KMS-11 (cell line): ENCODE measurements around the gene UNC13B.

Experiments used
- H2AFZ ChIP-seq: fragments of 200-600 bp; sonication (generic); 2 replicates; pipeline ENCODE4 v1.6.1; 2016; ENCODE audit warnings: antibody characterized with exemption, mixed run types, low read depth
- H3K27ac ChIP-seq: fragments of 200-600 bp; sonication (generic); 2 replicates; pipeline ENCODE4 v1.6.1; 2016; ENCODE audit warnings: mild to moderate bottlenecking, mixed run types
- H3K27me3 ChIP-seq: fragments of 200-600 bp; sonication (generic); 2 replicates; pipeline ENCODE4 v1.6.1; 2017; ENCODE audit warnings: mild to moderate bottlenecking, low read depth, mixed run types, moderate library complexity; ENCODE audit not compliant: insufficient read depth
- H3K36me3 ChIP-seq: fragments of 200-600 bp; sonication (generic); 2 replicates; pipeline ENCODE4 v1.6.1; 2017; ENCODE audit warnings: mild to moderate bottlenecking, mixed run types; ENCODE audit not compliant: insufficient read depth
- H3K4me1 ChIP-seq: fragments of 200-600 bp; sonication (generic); 2 replicates; pipeline ENCODE4 v1.6.1; 2016; ENCODE audit warnings: mild to moderate bottlenecking, low read depth, mixed run types; ENCODE audit not compliant: poor library complexity, severe bottlenecking
- H3K4me2 ChIP-seq: fragments of 200-600 bp; sonication (generic); 2 replicates; pipeline ENCODE4 v1.7.0; 2016; ENCODE audit warnings: mild to moderate bottlenecking, mixed run types
- H3K4me3 ChIP-seq: fragments of 200-600 bp; sonication (generic); IDR thresholded peaks from 2 replicates; pipeline ENCODE4 v1.6.1; 2017; ENCODE audit warnings: low read depth, low read length, mixed read lengths; ENCODE audit not compliant: insufficient read depth
- H3K79me2 ChIP-seq: fragments of 200-600 bp; sonication (generic); 2 replicates; pipeline ENCODE4 v1.6.1; 2016; ENCODE audit warnings: low read depth, mixed run types; ENCODE audit not compliant: insufficient read depth
- H3K9ac ChIP-seq: fragments of 200-600 bp; sonication (generic); 2 replicates; pipeline ENCODE4 v1.6.1; 2016; ENCODE audit warnings: mild to moderate bottlenecking, mixed run types
- H4K20me1 ChIP-seq: fragments of 200-600 bp; sonication (generic); 2 replicates; pipeline ENCODE4 v1.6.1; 2016; ENCODE audit warnings: mild to moderate bottlenecking, mixed run types; ENCODE audit not compliant: insufficient read depth
- TF ChIP-seq, protein P1 (sequence below): fragments of 200-600 bp; sonication (generic); conservative IDR thresholded peaks from 2 replicates; pipeline ENCODE4 v1.6.1; 2017; ENCODE audit warnings: low read depth, mild to moderate bottlenecking, antibody characterized with exemption, low read length, moderate library complexity, mixed read lengths

The UNC13B gene

DNA sequence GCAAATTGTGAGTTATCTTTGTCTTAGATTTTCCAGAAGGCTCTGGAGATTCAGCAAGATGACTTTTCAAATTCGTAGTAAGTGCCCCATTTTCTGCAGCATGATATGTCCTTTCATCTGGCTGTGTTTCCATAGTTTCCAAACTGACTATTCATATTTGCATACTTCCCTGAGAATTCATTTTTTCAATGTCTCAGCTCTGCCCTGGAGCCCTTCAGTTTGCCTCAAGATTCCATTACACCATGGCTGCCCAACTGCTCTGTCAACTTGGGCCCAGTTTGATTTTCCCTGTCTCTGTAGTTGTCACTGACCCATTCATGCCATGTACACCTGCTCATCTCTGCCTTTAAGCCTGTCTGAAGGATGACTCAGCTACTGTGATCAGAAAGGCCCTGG is 233.9 kb downstream of the UNC13B start:
- H3K27ac ChIP-seq, result no peak overlapping the region
- H3K27me3 ChIP-seq, result no peaks in the 10 kb centered on the region
- H3K4me2 ChIP-seq, result no peak overlapping the region
- no peaks in the 10 kb centered on the region for H3K36me3 ChIP-seq
- no peak overlapping the region for H2AFZ ChIP-seq
- no peaks in the 10 kb centered on the region for H4K20me1 ChIP-seq
- H3K79me2 ChIP-seq, result no peaks in the 10 kb centered on the region
- TF ChIP-seq, protein P1, sequence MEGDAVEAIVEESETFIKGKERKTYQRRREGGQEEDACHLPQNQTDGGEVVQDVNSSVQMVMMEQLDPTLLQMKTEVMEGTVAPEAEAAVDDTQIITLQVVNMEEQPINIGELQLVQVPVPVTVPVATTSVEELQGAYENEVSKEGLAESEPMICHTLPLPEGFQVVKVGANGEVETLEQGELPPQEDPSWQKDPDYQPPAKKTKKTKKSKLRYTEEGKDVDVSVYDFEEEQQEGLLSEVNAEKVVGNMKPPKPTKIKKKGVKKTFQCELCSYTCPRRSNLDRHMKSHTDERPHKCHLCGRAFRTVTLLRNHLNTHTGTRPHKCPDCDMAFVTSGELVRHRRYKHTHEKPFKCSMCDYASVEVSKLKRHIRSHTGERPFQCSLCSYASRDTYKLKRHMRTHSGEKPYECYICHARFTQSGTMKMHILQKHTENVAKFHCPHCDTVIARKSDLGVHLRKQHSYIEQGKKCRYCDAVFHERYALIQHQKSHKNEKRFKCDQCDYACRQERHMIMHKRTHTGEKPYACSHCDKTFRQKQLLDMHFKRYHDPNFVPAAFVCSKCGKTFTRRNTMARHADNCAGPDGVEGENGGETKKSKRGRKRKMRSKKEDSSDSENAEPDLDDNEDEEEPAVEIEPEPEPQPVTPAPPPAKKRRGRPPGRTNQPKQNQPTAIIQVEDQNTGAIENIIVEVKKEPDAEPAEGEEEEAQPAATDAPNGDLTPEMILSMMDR, result no peak
- H3K9ac ChIP-seq, result no peak overlapping the region
- peaks cover 14% of the 10 kb centered on the region for H3K4me1 ChIP-seq
- H3K4me3 ChIP-seq, result no peak overlapping the region

DNA sequence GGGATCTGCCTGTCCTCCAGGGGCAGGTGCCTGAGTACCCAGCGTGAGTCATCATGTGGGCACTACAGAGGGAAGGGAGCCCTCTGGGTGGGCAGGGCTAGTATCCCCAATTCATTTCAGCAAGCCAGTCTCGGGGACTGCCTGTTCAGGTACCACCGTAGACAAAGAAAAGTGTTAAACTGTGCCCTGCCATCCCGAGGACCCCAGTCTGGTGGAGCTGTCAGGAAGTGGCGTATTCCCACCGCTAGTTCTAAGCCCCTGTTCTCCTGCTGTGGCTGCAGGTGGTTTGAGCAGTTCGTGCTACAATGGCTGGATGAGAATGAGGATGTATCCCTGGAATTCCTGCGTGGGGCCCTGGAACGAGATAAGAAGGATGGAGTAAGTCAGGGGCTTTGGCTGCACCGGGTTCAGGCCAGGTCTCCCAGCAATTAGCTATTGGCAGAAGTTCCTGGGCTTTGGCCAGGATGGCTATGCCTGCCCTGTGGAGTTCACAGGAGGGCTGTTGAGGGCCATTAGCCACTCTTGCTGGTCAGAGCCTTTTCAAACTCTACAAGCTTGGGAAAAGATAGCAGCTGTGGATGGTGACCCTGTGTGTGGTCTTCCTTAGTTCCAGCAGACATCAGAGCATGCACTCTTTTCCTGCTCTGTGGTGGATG is 234.9 kb downstream of the UNC13B start:
- H3K36me3 ChIP-seq, result no peaks in the 10 kb centered on the region
- H2AFZ ChIP-seq, result no peak overlapping the region
- H3K4me3 ChIP-seq, result no peak overlapping the region
- H3K27ac ChIP-seq, result no peak overlapping the region
- no peaks in the 10 kb centered on the region for H3K79me2 ChIP-seq
- no peaks in the 10 kb centered on the region for H3K27me3 ChIP-seq
- H3K4me2 ChIP-seq, result no peak overlapping the region
- TF ChIP-seq, protein P1, result no peak
- H3K4me1 ChIP-seq, result peaks cover 14% of the 10 kb centered on the region
- H3K9ac ChIP-seq, result no peak overlapping the region
- no peaks in the 10 kb centered on the region for H4K20me1 ChIP-seq

DNA sequence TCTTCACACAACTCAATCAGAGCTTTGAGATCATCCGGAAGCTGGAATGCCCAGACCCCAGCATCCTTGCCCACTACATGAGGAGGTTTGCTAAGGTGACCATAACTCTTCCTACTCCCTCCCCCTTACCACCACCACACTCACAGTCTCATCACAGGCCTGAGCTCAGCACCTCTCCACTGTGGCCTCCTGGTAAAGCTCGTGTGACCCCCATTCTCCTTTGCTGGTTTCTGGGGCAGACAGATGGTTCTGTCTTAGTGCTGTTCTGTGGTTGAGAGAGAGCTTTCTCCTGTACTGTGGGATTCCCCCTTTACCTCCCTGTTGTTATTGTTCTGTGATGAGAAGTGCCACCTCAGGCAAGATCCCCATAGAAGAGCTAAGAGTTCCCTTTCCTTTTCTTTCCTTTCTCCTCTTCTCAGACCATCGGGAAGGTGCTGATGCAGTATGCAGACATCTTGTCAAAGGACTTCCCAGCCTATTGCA is 235.4 kb downstream of the UNC13B start:
- TF ChIP-seq, protein P1, result no peak
- no peaks in the 10 kb centered on the region for H4K20me1 ChIP-seq
- no peak overlapping the region for H3K27ac ChIP-seq
- H3K9ac ChIP-seq, result no peak overlapping the region
- no peaks in the 10 kb centered on the region for H3K36me3 ChIP-seq
- H3K4me2 ChIP-seq, result no peak overlapping the region
- H3K79me2 ChIP-seq, result no peaks in the 10 kb centered on the region
- H2AFZ ChIP-seq, result no peak overlapping the region
- no peaks in the 10 kb centered on the region for H3K27me3 ChIP-seq
- H3K4me1 ChIP-seq, result peaks cover 14% of the 10 kb centered on the region
- no peak overlapping the region for H3K4me3 ChIP-seq

DNA sequence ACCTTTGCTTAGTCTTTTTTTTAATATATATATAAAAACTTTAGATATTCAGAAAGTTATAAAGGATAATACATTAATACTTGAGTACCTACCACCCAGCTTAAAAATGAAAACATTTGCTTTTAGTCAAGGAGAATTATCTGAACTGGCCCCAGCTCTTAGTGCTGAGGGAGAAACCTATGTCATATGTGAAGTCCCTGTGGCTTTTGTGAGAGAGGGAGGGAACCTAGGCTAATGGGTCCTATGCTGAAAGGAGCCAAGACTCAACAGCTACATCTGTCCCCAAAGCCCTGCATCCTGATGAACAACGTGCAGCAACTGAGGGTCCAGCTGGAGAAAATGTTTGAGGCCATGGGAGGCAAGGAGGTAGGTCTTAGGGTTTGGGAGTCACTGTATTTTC is 236.1 kb downstream of the UNC13B start:
- H3K79me2 ChIP-seq, result no peaks in the 10 kb centered on the region
- H3K36me3 ChIP-seq, result no peaks in the 10 kb centered on the region
- no peak overlapping the region for H3K4me3 ChIP-seq
- H2AFZ ChIP-seq, result no peak overlapping the region
- no peak overlapping the region for H3K27ac ChIP-seq
- peaks cover 14% of the 10 kb centered on the region for H3K4me1 ChIP-seq
- H3K27me3 ChIP-seq, result no peaks in the 10 kb centered on the region
- TF ChIP-seq, protein P1, result no peak
- H3K9ac ChIP-seq, result no peak overlapping the region
- H4K20me1 ChIP-seq, result no peaks in the 10 kb centered on the region
- H3K4me2 ChIP-seq, result no peak overlapping the region
